ENCODE data around the gene EEIG1.

- TF ChIP-seq ZBTB26 (tag by site-specific recombination; optimal IDR thresholded peaks at IDR 0.05): no peak
- no peak for TF ChIP-seq ZNF785 (tag by site-specific recombination; IDR thresholded peaks at IDR 0.05)
- no peak for TF ChIP-seq ATF2 (tag by site-specific recombination; IDR thresholded peaks at IDR 0.05; ENCODE audit: low read depth)
- no peak for TF ChIP-seq CTCF (tag by site-specific recombination; IDR thresholded peaks at IDR 0.05)
- no peak for TF ChIP-seq ZNF174 (tag by site-specific recombination; IDR thresholded peaks at IDR 0.05)
These were observed 20.5 kb upstream of the EEIG1 start for GRCh38 chr9:128001151-128001778.

Data from HEK293 (cell line).